GM23248 (cell line): Measurements from ENCODE around the gene S100A7A. TPM values are rescaled to one million over a fixed set of nuclear protein-coding genes. Genes with fewer than 3 reads are reported as not detected.

Experiments
- DNase-seq: peaks from one replicate; pipeline ENCODE4 v3.0.0-alpha.2; 2015
- H2AFZ ChIP-seq: fragments of 200-600 bp; sonication (generic); 2 replicates; pipeline ENCODE4 v1.6.1; 2016; ENCODE audit warnings: antibody characterized with exemption
- H3F3A ChIP-seq: fragments of 200-600 bp; sonication (generic); 2 replicates; pipeline ENCODE4 v1.6.1; 2016; ENCODE audit warnings: mild to moderate bottlenecking, antibody characterized with exemption, mixed run types; ENCODE audit not compliant: insufficient read depth
- H3K27ac ChIP-seq: fragments of 200-600 bp; sonication (generic); 2 replicates; pipeline ENCODE4 v1.5.1; 2016; ENCODE audit warnings: mild to moderate bottlenecking
- H3K27me3 ChIP-seq: fragments of 200-600 bp; sonication (generic); replicated peaks from 2 replicates; pipeline ENCODE4 v1.6.1; 2016; ENCODE audit warnings: mild to moderate bottlenecking; ENCODE audit not compliant: insufficient read depth
- H3K36me3 ChIP-seq: fragments of 200-600 bp; sonication (generic); 2 replicates; pipeline ENCODE4 v1.6.1; 2016; ENCODE audit warnings: low read depth, mild to moderate bottlenecking
- H3K4me1 ChIP-seq: fragments of 200-600 bp; sonication (generic); 2 replicates; pipeline ENCODE4 v1.6.1; 2016; ENCODE audit warnings: mild to moderate bottlenecking; ENCODE audit not compliant: insufficient read depth
- H3K4me2 ChIP-seq: fragments of 200-600 bp; sonication (generic); one replicate; pipeline ENCODE4 v1.6.1; 2016; ENCODE audit warnings: mild to moderate bottlenecking; ENCODE audit not compliant: unreplicated experiment
- H3K4me3 ChIP-seq: fragments of 200-600 bp; sonication (generic); 2 replicates; pipeline ENCODE4 v1.5.1; 2016; ENCODE audit warnings: mild to moderate bottlenecking
- H3K79me2 ChIP-seq: fragments of 200-600 bp; sonication (generic); 2 replicates; pipeline ENCODE4 v1.6.1; 2016; ENCODE audit warnings: mild to moderate bottlenecking; ENCODE audit not compliant: insufficient read depth
- H3K9ac ChIP-seq: fragments of 200-600 bp; sonication (generic); 2 replicates; pipeline ENCODE4 v1.6.1; 2016; ENCODE audit warnings: mild to moderate bottlenecking
- H3K9me2 ChIP-seq: fragments of 200-600 bp; sonication (generic); 2 replicates; pipeline ENCODE4 v1.6.1; 2016; ENCODE audit warnings: mixed run types, mild to moderate bottlenecking, moderate library complexity; ENCODE audit not compliant: insufficient read depth
- H3K9me3 ChIP-seq: fragments of 200-600 bp; sonication (generic); one replicate; pipeline ENCODE4 v1.6.1; 2017; ENCODE audit warnings: low read depth
- H4K20me1 ChIP-seq: fragments of 200-600 bp; sonication (generic); 2 replicates; pipeline ENCODE4 v1.6.0; 2016; ENCODE audit not compliant: insufficient read depth
- EZH2 ChIP-seq: fragments of 200-600 bp; sonication (generic); IDR thresholded peaks from 2 replicates; pipeline ENCODE4 v1.6.1; 2018; ENCODE audit warnings: antibody characterized with exemption, mild to moderate bottlenecking; ENCODE audit not compliant: insufficient read depth, poor library complexity, severe bottlenecking
- EZH2phosphoT487 ChIP-seq: fragments of 200-600 bp; sonication (generic); IDR thresholded peaks from 2 replicates; pipeline ENCODE4 v1.6.1; 2018; ENCODE audit warnings: antibody characterized with exemption, moderate library complexity, mild to moderate bottlenecking, low read depth; ENCODE audit not compliant: insufficient read depth
- WGBS, 2 experiments: methylation state at CpG; one replicate each; pipeline ENCODE4 v1.1.6; 2015 to 2017; ENCODE audit warnings: low lambda C conversion rate in 2 of 2, low coverage in 1 of 2; ENCODE audit errors: missing lambda C conversion rate in 2 of 2; 5-methylcytosine and 5-hydroxymethylcytosine counted together
- in situ Hi-C: fragments of 300-500 bp; cut with MboI; formaldehyde crosslinking; loops from 2 replicates; pipeline ENCODE4 v1.15.0; 2020
- polyA plus RNA-seq: library from polyadenylated mRNA; unstranded; fragments of >200 nt; fragmentation: Nextera tagmentation; extraction: Ambion mirVana; gene quantifications from 2 replicates; pipeline ENCODE4 v1.2.1, GENCODE V29; 2016
- total RNA-seq: library from RNA; depleted of rRNA; stranded (reverse); fragments of >200 nt; shearing (Covaris generic); gene quantifications from 2 replicates; pipeline ENCODE4 v1.2.3, GENCODE V29; 2014

The S100A7A gene
- total and polyA plus RNA-seq, 2 experiments from 2014 or later = not detected

DNA sequence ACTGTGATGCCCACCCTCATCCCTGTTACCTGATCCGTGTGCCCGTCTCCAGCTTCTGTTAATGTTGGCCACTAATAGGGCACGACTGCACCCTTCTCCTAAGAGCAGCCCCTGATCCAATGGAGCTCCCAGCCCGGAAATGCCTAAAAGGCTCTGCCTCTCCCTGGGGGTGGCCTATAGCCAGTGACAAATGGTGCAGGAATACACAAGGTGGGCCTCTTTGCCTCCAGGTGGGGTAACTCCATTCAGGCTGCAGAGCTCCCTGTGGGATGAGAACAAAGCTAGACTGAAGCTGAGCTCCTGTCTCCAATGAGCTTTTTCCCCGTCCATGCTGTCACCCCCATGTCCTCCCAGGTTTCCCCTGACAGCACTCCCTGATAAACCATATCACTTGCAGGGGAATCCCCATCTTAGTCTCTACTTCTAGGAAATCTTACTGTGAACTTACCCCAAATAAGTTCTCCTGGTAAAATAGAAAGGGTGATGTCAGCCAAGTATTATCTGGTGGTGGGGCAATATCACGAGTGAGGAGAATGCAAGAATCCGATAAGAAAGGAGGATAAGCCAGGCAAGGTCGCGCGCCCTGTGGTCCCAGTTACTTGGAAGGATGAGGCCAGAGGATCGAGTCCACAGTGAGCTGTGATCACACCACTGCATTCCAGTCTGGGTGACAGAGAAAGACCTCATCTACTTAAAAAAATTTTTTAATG is 18.6 kb downstream of the S100A7A start:
- no peak for DNase-seq
- Histone ChIP-seq H4K20me1 (no peaks in the 10 kb centered on the region), H3K9ac (no peak overlapping the region), H3K27ac (no peak overlapping the region), H3K4me3 (no peak overlapping the region), H3K9me3 (no peaks in the 10 kb centered on the region), H2AFZ (no peak overlapping the region), H3K27me3 (no peaks in the 10 kb centered on the region), H3K4me2 (no peak overlapping the region), H3K79me2 (no peaks in the 10 kb centered on the region), H3K4me1 (no peaks in the 10 kb centered on the region), H3F3A (no peaks in the 10 kb centered on the region), H3K9me2 (no peaks in the 10 kb centered on the region), H3K36me3 (no peaks in the 10 kb centered on the region)
- TF ChIP-seq EZH2phosphoT487 (no peak), EZH2 (no peak)
- 46 to 51% methylated on average over 11 of the region's 11 CpGs for WGBS, 2 experiments
- in situ Hi-C loops = no loop called here

DNA sequence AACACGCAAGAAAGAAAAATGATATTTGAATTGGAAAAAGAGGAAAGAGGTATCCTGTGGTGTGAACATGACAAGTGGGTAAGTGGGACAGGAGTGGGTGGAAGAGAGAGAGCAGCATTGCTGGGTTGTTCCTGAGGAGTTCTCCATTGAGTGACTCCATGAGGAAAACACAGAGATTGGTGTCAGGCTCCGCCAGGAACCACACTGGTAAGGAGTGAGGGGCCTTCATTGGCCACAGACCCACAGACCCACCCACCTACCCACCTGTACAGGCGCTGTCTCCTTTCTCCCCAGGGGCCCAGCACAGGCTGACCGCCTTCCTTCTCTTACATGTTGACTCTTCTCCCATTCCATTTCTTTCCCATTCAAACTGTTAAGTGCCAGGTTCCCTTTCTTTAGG is 20.9 kb downstream of the S100A7A start:
- Histone ChIP-seq H3K9me3 (no peaks in the 10 kb centered on the region), H3K4me1 (no peaks in the 10 kb centered on the region), H4K20me1 (no peaks in the 10 kb centered on the region), H3F3A (no peaks in the 10 kb centered on the region), H3K4me3 (no peak overlapping the region), H2AFZ (no peak overlapping the region), H3K79me2 (no peaks in the 10 kb centered on the region), H3K4me2 (no peak overlapping the region), H3K27me3 (no peaks in the 10 kb centered on the region), H3K9me2 (no peaks in the 10 kb centered on the region), H3K9ac (no peak overlapping the region), H3K36me3 (no peaks in the 10 kb centered on the region), H3K27ac (no peak overlapping the region)
- TF ChIP-seq EZH2 (no peak), EZH2phosphoT487 (no peak)
- 49 to 69% methylated on average over 4 of the region's 4 CpGs for WGBS, 2 experiments
- in situ Hi-C loops = no loop called here
- no peak for DNase-seq

DNA sequence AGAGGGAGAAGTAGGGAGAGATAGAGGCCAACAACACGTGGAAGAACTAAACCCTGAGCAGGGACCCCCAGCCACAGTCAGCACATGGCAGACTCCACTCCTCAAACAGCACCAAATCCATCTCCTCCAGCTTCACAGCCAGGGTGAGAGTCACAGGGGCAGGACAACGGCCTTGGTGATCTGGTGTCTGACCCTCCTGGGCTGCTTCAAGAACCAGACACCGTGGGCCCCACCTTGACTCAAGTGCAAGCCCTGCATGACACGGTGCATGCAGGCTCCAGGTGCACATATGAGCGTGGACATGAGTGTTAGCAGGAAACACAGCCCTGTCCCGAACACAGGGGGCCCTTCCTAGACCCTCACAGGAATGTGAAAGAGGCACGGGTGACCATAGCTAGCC is 22.3 kb downstream of the S100A7A start:
- H4K20me1 ChIP-seq = no peaks in the 10 kb centered on the region
- H3K79me2 ChIP-seq = no peaks in the 10 kb centered on the region
- no peaks in the 10 kb centered on the region for H3K9me2 ChIP-seq
- in situ Hi-C loops = no loop called here
- TF ChIP-seq EZH2 (no peak), EZH2phosphoT487 (no peak)
- H3K4me2 ChIP-seq = no peak overlapping the region
- WGBS, 2 experiments = 22 to 31% methylated on average over 7 of the region's 7 CpGs
- no peak overlapping the region for H2AFZ ChIP-seq
- no peaks in the 10 kb centered on the region for H3K9me3 ChIP-seq
- H3K36me3 ChIP-seq = no peaks in the 10 kb centered on the region
- DNase-seq = no peak
- no peak overlapping the region for H3K27ac ChIP-seq
- no peaks in the 10 kb centered on the region for H3K27me3 ChIP-seq
- no peak overlapping the region for H3K9ac ChIP-seq
- H3K4me3 ChIP-seq = no peak overlapping the region
- H3F3A ChIP-seq = no peaks in the 10 kb centered on the region
- H3K4me1 ChIP-seq = no peaks in the 10 kb centered on the region

DNA sequence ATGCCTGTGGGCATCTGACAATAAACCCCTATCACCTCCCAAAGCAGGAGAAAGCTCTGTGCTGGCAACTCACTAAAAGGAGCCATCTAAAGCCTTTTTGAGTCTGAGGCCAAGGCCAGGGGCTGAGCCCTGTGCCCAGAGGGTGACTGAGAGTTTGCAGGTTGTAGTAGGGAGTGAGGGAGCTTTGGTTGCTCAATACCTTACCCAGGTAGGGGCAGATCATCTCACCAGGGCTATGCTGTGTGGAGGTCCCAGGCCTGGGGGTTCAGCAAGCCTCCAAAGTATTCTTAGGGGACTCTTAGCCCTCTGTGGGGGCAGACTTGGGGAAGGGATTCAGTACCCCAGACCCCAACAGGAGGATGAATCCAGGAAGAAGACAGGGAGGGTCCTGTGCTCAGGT is 23.0 kb downstream of the S100A7A start:
- in situ Hi-C loops = no loop called here
- H3K4me2 ChIP-seq = no peak overlapping the region
- H3K4me1 ChIP-seq = no peaks in the 10 kb centered on the region
- H3K36me3 ChIP-seq = no peaks in the 10 kb centered on the region
- no peaks in the 10 kb centered on the region for H3K9me2 ChIP-seq
- no peak for TF ChIP-seq EZH2phosphoT487
- no peak for TF ChIP-seq EZH2
- no peaks in the 10 kb centered on the region for H3K79me2 ChIP-seq
- no peak for DNase-seq
- no peaks in the 10 kb centered on the region for H4K20me1 ChIP-seq
- no peaks in the 10 kb centered on the region for H3F3A ChIP-seq
- no peaks in the 10 kb centered on the region for H3K27me3 ChIP-seq
- no peaks in the 10 kb centered on the region for H3K9me3 ChIP-seq
- H3K9ac ChIP-seq = no peak overlapping the region
- no peak overlapping the region for H2AFZ ChIP-seq
- H3K4me3 ChIP-seq = no peak overlapping the region
- H3K27ac ChIP-seq = no peak overlapping the region
